CD4-positive, alpha-beta T cell treated with Interleukin-4 for 1 hour (primary cell): Measurements from ENCODE around the gene TAF3.

ENCODE experiments used
- DNase-seq, 2 donors: peaks; one replicate each; pipeline ENCODE4 v3.0.0-alpha.2; 2020 to 2022

The TAF3 gene

GRCh38 chr10:7887174-7887816 is 69.0 kb downstream of the TAF3 start:
- no peak for DNase-seq

DNA sequence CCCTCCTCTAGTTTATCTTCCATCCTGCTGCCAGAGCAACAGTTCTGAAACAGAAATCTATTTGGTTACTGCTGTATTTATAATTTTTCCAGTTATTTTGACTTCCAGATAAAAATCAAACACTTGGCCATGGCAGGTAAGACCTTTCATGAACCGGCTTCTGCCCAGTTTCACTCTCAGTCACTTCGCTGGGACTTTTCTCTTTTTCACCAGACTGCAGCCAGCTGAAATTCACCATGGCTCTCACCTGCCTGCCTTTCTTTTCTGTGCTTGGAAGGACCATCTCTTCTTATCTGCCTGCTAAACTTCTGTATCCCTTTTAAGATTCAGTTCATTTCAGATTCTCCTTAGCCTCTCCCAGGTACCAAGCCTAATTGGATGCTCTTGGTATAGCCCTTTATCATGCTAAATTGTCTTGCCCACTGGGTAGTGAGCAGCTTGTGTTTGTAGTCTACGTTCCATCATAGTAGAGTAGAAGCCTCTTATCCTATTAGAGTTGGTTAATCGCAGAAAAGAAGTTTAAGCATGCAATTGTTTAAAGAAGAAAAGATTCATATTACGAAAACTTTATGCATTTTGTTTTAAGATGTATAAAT is 71.7 kb downstream of the TAF3 start:
- no peak for DNase-seq

- no peak for DNase-seq
Observed at GRCh38 chr10:7890781-7891180, 72.5 kb downstream of the TAF3 start.

DNA sequence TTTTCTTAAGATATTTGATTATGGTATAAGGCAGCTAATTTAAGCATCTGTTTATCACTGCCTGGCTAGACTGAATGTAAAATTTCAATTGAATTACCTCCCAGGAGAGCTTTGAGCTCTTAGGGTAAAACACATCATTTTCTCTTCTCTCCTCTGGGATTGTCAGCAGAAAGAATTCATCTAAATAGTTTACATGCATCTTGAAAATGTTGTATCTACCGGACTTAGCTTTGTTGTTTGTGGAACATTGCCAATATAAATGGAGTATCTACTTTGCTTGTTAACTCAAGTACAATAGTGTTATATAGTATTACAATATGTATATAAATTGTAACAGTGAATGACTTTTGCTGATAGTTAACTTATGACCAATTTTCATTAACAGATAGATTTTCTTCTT is 73.3 kb downstream of the TAF3 start:
- no peak for DNase-seq

DNA sequence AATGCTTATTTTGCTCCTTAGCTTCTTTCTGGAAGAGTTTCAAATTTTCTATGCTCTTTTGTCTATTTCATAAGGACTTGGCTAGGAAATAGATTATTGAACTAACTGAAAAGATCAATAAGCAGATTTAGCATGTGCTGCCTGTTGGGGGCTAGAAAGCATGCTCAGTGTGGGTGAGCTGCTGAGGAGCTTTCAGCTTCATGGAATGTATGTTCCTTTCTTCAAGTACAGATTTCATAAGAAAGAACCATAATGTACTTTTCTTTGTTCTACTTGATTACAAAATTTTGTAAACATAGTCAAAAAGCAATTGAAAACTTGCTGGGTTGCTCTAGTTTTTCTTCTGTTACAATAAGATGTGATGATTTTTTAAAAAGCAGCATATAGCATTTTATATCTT is 73.8 kb downstream of the TAF3 start:
- no peak for DNase-seq

GRCh38 chr10:7895699-7896090 is 77.4 kb downstream of the TAF3 start:
- DNase-seq: no peak

GRCh38 chr10:7896297-7896696 is 78.0 kb downstream of the TAF3 start:
- DNase-seq: no peak

DNA sequence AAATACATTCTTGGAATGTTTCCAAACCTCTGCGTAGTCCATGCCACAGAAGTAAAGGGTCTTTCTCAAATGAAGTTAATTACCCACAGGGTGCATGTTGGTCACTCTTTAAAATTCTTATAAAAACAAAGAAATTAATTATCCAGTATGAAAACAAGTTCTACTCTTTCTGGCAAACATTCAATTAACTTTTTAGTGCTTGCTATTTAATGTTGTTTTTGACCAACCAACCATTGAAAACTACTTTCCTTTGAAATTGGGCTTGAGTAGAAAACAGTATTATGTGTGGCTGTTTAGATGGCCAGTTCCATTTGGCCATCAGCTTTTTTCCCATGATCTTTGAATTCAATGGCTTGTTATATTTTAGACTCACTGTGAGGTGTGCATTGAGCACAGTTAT is 83.0 kb downstream of the TAF3 start:
- no peak for DNase-seq

GRCh38 chr10:7902413-7902812 is 84.1 kb downstream of the TAF3 start:
- DNase-seq: no peak

- no peak for DNase-seq
Observed at GRCh38 chr10:7903851-7904250, 85.5 kb downstream of the TAF3 start.

DNA sequence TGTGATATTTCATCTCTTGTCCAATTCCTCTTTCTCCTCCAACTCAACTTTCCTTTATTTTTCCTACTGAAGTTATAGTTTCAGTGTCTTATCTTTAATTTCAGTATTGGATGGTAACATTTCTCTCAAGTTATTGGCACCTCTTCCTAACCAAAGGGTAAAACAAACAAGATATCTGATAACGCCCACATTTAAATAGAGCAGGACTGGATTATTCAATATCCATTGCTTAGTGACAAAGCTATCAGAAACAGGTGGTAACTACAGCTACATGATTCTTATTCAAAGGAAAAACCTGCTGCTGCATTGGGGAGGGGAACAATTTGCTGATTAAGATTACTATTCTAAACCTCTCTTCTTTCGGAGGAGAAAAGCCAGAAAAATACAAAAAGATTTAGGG is 87.8 kb downstream of the TAF3 start:
- DNase-seq: no peak

- DNase-seq: no peak
Observed at GRCh38 chr10:7908541-7909210, 90.4 kb downstream of the TAF3 start.

DNA sequence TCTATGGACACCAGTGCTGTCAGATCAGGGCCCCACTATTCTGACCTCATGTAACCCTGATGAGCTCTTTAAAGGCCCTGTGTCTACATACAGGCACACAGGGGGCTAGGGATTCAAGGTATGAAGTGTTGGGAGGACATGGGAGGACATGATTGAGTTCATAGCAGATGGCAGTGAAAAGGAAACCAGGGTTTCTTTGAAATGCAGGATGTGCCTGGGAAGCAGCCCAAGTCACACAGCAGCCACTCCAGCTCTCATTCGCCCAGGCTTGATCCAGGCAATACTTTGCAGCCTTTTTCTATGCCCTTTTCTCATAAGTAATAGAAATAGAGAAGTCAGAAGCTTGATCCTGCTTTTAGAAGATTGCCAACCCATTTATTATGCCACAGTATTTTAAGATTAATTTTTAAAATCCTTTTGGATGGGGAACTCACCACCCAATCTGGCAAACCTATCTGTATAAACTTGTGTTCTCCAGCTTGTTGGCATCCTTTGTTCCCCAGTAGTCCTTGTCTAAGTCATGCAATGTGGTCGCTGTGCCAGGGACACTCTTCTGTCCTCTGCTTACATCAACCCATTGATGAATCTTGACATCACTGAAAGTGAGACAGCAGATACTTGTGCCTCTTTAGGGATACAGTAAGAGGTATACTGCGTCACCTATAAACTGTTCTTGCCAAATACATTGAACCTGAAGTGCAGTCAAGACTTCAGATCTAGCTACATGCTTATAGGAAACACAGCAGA is 95.0 kb downstream of the TAF3 start:
- no peak for DNase-seq

DNA sequence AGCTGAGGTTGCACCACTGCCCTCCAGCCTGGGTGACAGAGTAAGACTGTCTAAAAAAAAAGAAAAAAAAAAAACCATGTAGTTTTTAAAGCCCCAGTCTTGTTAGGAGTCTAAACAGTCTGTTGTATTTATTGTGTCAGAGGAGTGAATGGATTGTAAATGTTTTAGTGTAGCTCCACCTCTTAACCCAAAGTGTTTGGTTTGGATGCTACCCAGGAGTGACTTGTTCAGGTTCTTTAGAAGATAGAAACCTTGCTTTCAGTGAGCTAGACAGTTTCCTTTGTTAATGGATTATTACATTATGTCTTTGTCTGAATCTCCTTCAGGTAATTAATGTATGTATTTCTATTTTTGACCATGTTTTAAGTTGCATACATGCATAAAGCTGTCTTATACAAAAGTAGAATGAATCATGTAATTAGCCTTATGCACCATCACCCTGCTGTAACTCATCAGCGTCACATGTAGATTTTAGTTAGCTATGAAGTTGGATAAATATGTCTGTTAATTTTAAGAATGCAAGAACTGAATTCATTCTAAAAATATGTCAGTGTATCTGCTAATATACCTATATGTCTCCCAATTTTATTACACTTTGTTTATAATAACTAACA is 97.7 kb downstream of the TAF3 start:
- no peak for DNase-seq

- DNase-seq: no peak
Observed at GRCh38 chr10:7917736-7918135, 99.4 kb downstream of the TAF3 start.

DNA sequence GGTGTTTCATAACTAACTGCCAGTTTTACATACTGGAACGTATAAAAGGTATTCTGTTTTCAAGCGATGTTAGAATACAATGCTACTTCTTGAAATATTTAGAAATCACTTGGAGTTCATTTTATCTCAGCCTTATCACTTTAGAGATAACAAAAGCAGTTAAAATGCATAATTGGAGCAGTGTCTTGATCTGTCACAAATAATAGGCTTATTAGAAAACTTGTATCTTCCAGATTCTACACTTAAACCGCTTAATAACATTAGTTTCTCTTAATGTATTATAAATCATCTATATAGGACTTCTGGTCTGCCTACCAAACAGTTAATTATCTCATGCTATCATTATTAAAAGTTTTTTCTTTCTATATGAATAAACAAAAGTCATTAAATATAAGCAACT is 104.4 kb downstream of the TAF3 start:
- no peak for DNase-seq

- no peak for DNase-seq
Observed at GRCh38 chr10:7928536-7928935, 110.2 kb downstream of the TAF3 start.

- DNase-seq: no peak
Observed at GRCh38 chr10:7932301-7933036, 114.2 kb downstream of the TAF3 start.

DNA sequence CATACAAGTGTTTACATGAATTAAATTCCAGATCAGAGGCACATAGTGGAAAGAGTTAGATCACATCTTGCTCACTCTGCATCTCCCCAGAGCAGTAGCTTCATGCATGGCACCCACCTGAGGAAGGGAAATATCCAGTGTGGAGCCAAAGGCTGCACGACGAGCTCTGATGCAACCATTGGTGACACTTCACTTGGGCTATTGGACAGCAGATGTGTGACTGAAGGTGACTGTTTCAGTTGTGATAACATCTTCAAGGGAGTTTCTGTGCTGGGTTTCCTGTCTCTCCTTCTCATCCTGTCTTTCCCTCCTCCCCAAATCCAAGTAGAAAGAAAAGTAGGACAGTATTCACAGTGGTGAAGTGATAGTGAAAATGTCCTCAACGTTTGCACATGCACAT is 115.0 kb downstream of the TAF3 start:
- DNase-seq: no peak

- no peak for DNase-seq
Observed at GRCh38 chr10:7933757-7934156, 115.5 kb downstream of the TAF3 start.

- DNase-seq: no peak
Observed at GRCh38 chr10:7937315-7937945, 119.1 kb downstream of the TAF3 start.

- DNase-seq: no peak
Observed at GRCh38 chr10:7941576-7941975, 123.3 kb downstream of the TAF3 start.
